ENCODE results near the gene YPEL1. TPM values are rescaled to one million over a fixed set of nuclear protein-coding genes. Genes with fewer than 3 reads are reported as not detected.

The YPEL1 gene
- total and polyA plus RNA-seq, 2 donors (not counting 1 experiment from before 2014, with no cell fraction given), result 0.36 to 2.3 TPM

- Histone ChIP-seq H3K27ac (ENCODE audit: insufficient read depth, low read length) (no peak overlapping the region), H3K27me3 (ENCODE audit: control insufficient read depth, insufficient read depth, low read length) (no peaks in the 10 kb centered on the region), H3K4me3 (replicated peaks in 1 of 4; ENCODE audit: control extremely low read depth in 1 of 4, insufficient read depth in 1 of 4, low read depth in 3 of 4, low read length in 4 of 4) (no peak overlapping the region), H3K36me3 (ENCODE audit: control insufficient read depth, insufficient read depth, low read length) (peaks cover 24% of the 10 kb centered on the region), H3K4me1 (ENCODE audit: control insufficient read depth, extremely low read depth, insufficient read depth, low read length) (no peaks in the 10 kb centered on the region), H3K9me3 (ENCODE audit: control insufficient read depth, insufficient read depth, low read depth, low read length) (no peaks in the 10 kb centered on the region), H4K20me1 (ENCODE audit: control insufficient read depth, extremely low read depth, insufficient read depth, low read length) (no peaks in the 10 kb centered on the region), H3K9ac (ENCODE audit: insufficient read depth, low read length) (no peak overlapping the region), H3K79me2 (ENCODE audit: control insufficient read depth, insufficient read depth, low read length) (no peaks in the 10 kb centered on the region), H3K4me2 (ENCODE audit: extremely low read depth, insufficient read depth, low read length) (no peak overlapping the region), H2AFZ (ENCODE audit: low read length) (no peak overlapping the region)
- DNase-seq (ENCODE audit: low read depth in 2 of 2), result no peak
- TF ChIP-seq EZH2 (IDR thresholded peaks at IDR 0.05; ENCODE audit: low read length, missing control alignments) (no peak), CTCF (conservative IDR thresholded peaks at IDR 0.05 in 1 of 2, IDR thresholded peaks at IDR 0.05 in 1 of 2; ENCODE audit: low read depth in 1 of 2, low read length in 2 of 2) (no peak)
Measured at GRCh38 chr22:21691816-21692215, 43.8 kb downstream of the YPEL1 start.

GRCh38 chr22:21690401-21690801 lies 45.2 kb downstream of the YPEL1 start:
- no peak overlapping the region for H2AFZ ChIP-seq (ENCODE audit: low read length)

GRCh38 chr22:21688706-21689381 lies 46.8 kb downstream of the YPEL1 start:
- Histone ChIP-seq H3K4me1 (ENCODE audit: control insufficient read depth, extremely low read depth, insufficient read depth, low read length) (no peaks in the 10 kb centered on the region), H3K36me3 (ENCODE audit: control insufficient read depth, insufficient read depth, low read length) (peaks cover 15% of the 10 kb centered on the region), H3K27me3 (ENCODE audit: control insufficient read depth, insufficient read depth, low read length) (no peaks in the 10 kb centered on the region), H3K9me3 (ENCODE audit: control insufficient read depth, insufficient read depth, low read depth, low read length) (no peaks in the 10 kb centered on the region), H3K4me3 (replicated peaks in 1 of 4; ENCODE audit: control extremely low read depth in 1 of 4, insufficient read depth in 1 of 4, low read depth in 3 of 4, low read length in 4 of 4) (no peak overlapping the region), H4K20me1 (ENCODE audit: control insufficient read depth, extremely low read depth, insufficient read depth, low read length) (no peaks in the 10 kb centered on the region), H3K27ac (ENCODE audit: insufficient read depth, low read length) (no peak overlapping the region), H2AFZ (ENCODE audit: low read length) (no peak overlapping the region), H3K4me2 (ENCODE audit: extremely low read depth, insufficient read depth, low read length) (no peak overlapping the region), H3K79me2 (ENCODE audit: control insufficient read depth, insufficient read depth, low read length) (no peaks in the 10 kb centered on the region), H3K9ac (ENCODE audit: insufficient read depth, low read length) (no peak overlapping the region)
- no peak for DNase-seq (ENCODE audit: low read depth in 2 of 2)
- no peak for TF ChIP-seq CTCF (conservative IDR thresholded peaks at IDR 0.05 in 1 of 2, IDR thresholded peaks at IDR 0.05 in 1 of 2; ENCODE audit: low read depth in 1 of 2, low read length in 2 of 2)
- no peak for TF ChIP-seq EZH2 (IDR thresholded peaks at IDR 0.05; ENCODE audit: low read length, missing control alignments)

More at GRCh38 chr22:21690401-21690801, 45.2 kb downstream of the YPEL1 start:
- Histone ChIP-seq H3K79me2 (ENCODE audit: control insufficient read depth, insufficient read depth, low read length) (no peaks in the 10 kb centered on the region), H3K4me1 (ENCODE audit: control insufficient read depth, extremely low read depth, insufficient read depth, low read length) (no peaks in the 10 kb centered on the region), H3K4me3 (replicated peaks in 1 of 4; ENCODE audit: control extremely low read depth in 1 of 4, insufficient read depth in 1 of 4, low read depth in 3 of 4, low read length in 4 of 4) (no peak overlapping the region), H3K9me3 (ENCODE audit: control insufficient read depth, insufficient read depth, low read depth, low read length) (no peaks in the 10 kb centered on the region), H3K36me3 (ENCODE audit: control insufficient read depth, insufficient read depth, low read length) (peaks cover 20% of the 10 kb centered on the region), H3K27me3 (ENCODE audit: control insufficient read depth, insufficient read depth, low read length) (no peaks in the 10 kb centered on the region), H3K27ac (ENCODE audit: insufficient read depth, low read length) (no peak overlapping the region), H4K20me1 (ENCODE audit: control insufficient read depth, extremely low read depth, insufficient read depth, low read length) (no peaks in the 10 kb centered on the region), H3K4me2 (ENCODE audit: extremely low read depth, insufficient read depth, low read length) (no peak overlapping the region), H3K9ac (ENCODE audit: insufficient read depth, low read length) (no peak overlapping the region)
- no peak for DNase-seq (ENCODE audit: low read depth in 2 of 2)
- TF ChIP-seq CTCF (conservative IDR thresholded peaks at IDR 0.05 in 1 of 2, IDR thresholded peaks at IDR 0.05 in 1 of 2; ENCODE audit: low read depth in 1 of 2, low read length in 2 of 2), result no peak
- TF ChIP-seq EZH2 (IDR thresholded peaks at IDR 0.05; ENCODE audit: low read length, missing control alignments), result no peak

All from fibroblast of lung (primary cell).